ENCODE measurements around the gene TFF1. TPM values are rescaled to one million over a fixed set of nuclear protein-coding genes. Genes with fewer than 3 reads are reported as not detected.

TFF1 gene
- total RNA-seq, 2 experiments from 2014 or later, result not detected

DNA sequence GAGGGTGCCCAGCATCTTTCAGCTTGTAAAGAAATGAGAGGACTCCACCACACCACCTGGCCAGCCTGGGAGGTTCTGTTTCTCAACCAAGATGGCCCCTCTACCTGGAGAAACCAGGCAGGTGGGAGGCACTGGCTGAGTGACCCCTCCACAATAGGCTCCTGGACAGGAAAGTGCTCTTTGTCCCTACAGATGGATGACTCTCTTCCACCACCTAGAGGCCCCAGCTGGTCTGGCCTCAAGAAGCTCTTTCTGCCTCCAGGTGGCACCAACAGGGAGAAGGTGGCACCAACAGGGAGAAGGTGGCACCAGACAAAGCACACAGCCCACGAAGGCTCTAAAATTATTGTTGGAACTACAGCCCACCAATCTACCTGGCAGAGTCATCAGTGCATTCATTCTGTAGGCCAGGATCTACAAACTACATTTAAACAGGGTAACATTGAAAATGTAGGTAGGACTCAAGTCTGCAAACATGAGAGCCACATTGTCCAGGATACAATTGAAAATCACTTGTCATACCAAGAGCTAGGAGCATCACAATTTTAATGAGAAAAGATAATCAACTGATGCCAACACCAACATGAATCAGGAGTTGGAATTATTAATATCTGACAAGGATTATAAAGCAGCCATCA is 15.1 kb upstream of the TFF1 start:
- intact Hi-C loops (cut with micrococcal nuclease), result loop anchor here (1.0 to 10.0 kb wide), 3 partner anchors 69 to 234 kb away; no protein-coding TSS in a partner anchor
- Mint-ChIP-seq H3K9me3 (peaks cover 14% of the 10 kb centered on the region), H3K4me3 (no peak overlapping the region), H3K27ac (peak overlapping the region; percentile 2), H3K36me3 (peaks cover 48% of the 10 kb centered on the region), H3K4me1 (ENCODE audit: low read depth) (peaks cover 13% of the 10 kb centered on the region), H3K27me3 (no peaks in the 10 kb centered on the region)
- ChIA-PET POLR2A (interaction anchor here (0.9 kb wide), 1 partner anchor 12 kb away, joined by 4 read pairs; no protein-coding TSS in a partner anchor), CTCF (interaction anchor here (0.7 to 4.6 kb wide), 41 partner anchors 9 to 236 kb away, joined by 3 to 36 read pairs (median 6); partner anchors contain the start of genes RSPH1 and UBASH3A)
- DNase-seq, result peak; percentile 76

DNA sequence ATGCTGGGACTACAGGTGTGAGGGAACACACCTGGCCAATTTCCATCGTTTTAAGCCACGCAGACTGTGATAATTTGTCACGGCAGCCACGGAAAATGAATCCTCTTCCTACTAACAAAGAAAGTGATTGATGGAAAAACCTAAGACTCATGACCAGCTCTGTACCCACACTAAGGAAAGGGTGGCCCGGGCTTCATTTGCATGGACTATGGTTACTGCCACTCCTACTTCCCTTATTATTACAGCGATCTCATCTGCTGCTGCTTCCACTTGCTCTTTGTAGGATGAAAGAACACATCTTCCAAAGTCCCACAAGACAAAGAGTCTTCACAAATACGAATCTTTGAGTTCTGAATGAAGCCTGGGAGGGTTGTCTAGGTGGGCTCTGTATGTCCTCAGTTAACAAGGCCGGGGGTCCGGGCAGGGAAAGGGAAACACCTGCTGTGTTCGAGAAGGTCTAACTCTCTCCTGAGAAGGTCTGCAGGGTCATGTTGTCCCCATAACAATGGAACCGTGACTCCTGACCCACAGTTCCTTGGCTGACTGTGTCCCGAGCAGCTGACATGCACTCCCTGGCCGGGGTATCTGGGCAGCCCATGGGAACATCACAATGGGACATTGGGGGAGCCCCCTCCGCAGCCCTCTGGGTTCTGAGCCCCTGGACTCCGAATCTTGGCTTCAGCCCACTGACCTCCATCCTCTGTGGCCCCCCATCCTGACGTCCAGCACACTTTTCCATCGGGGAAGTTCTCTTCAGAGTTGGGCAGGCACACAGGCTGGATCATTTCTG is 13.3 kb upstream of the TFF1 start:
- ChIA-PET POLR2A (interaction anchor here (0.8 kb wide), 1 partner anchor 18 kb away, joined by 3 read pairs; no protein-coding TSS in a partner anchor), CTCF (interaction anchor here (0.9 to 4.6 kb wide), 6 partner anchors 12 to 68 kb away, joined by 4 to 29 read pairs (median 5); no protein-coding TSS in a partner anchor)
- Mint-ChIP-seq H3K27ac (no peak overlapping the region), H3K27me3 (no peaks in the 10 kb centered on the region), H3K9me3 (peaks cover 14% of the 10 kb centered on the region), H3K4me1 (ENCODE audit: low read depth) (peaks cover 15% of the 10 kb centered on the region), H3K4me3 (no peak overlapping the region), H3K36me3 (peaks cover 40% of the 10 kb centered on the region)
- DNase-seq, result no peak
- intact Hi-C loops (cut with micrococcal nuclease), result loop anchor here (5.0 to 10.0 kb wide), 2 partner anchors 75 to 232 kb away; no protein-coding TSS in a partner anchor

DNA sequence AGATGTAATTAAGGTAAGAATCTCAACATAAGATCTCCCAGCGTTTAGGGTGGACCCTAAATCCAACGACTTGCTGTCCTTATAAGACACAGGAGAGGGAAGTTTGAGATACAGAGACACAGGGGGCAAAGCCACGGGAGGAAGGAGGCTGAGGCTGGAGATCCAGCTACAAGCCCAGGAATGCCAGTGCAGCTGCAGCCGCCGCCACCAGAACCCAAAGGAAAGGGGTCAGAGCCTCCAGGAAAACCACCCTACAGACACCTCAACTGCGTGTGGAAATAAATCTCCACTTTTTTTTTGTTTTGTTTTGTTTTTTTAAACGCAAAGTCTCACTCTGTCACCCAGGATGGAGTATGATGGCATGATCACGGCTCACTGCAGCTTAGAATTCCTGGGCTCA is 12.1 kb upstream of the TFF1 start:
- Mint-ChIP-seq H3K4me3 (no peak overlapping the region), H3K4me1 (ENCODE audit: low read depth) (peaks cover 27% of the 10 kb centered on the region), H3K27me3 (no peaks in the 10 kb centered on the region), H3K9me3 (peaks cover 14% of the 10 kb centered on the region), H3K27ac (peak overlapping the region; percentile 46), H3K36me3 (peaks cover 40% of the 10 kb centered on the region)
- CTCF ChIA-PET, result interaction anchor here (0.9 to 1.9 kb wide), 7 partner anchors 11 to 233 kb away, joined by 3 to 6 read pairs (median 4); no protein-coding TSS in a partner anchor
- POLR2A ChIA-PET, result interaction anchor here (0.8 kb wide), 1 partner anchor 19 kb away, joined by 3 read pairs; no protein-coding TSS in a partner anchor
- intact Hi-C loops (cut with micrococcal nuclease), result no loop called here
- DNase-seq, result no peak

DNA sequence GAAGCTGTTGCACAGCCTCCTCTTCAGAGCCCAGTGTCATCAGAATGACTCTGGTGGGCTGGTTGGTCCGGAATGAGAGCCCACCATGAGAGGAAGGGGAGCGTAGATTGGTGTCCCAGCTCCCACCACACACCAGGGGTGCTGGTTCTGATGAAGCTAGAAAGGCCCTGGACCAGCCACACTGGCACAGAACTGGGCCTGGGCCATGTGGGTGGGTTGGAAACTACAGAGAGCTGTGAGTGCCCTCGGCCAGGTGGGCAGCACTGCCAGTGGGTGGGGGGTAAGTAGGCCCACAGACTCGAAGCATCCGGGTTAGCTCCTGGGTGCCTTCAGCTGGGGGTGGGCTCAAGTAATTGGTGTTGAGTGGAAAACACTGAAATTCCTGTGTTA is 11.6 kb upstream of the TFF1 start:
- Mint-ChIP-seq H3K4me1 (ENCODE audit: low read depth) (peaks cover 32% of the 10 kb centered on the region), H3K9me3 (peaks cover 14% of the 10 kb centered on the region), H3K4me3 (no peak overlapping the region), H3K36me3 (peaks cover 44% of the 10 kb centered on the region), H3K27me3 (no peaks in the 10 kb centered on the region), H3K27ac (no peak overlapping the region)
- ChIA-PET CTCF (interaction anchor here (1.1 to 1.9 kb wide), 5 partner anchors 17 to 232 kb away, joined by 3 to 6 read pairs (median 3); no protein-coding TSS in a partner anchor), POLR2A (no interaction called here)
- no peak for DNase-seq
- intact Hi-C loops (cut with micrococcal nuclease), result no loop called here

DNA sequence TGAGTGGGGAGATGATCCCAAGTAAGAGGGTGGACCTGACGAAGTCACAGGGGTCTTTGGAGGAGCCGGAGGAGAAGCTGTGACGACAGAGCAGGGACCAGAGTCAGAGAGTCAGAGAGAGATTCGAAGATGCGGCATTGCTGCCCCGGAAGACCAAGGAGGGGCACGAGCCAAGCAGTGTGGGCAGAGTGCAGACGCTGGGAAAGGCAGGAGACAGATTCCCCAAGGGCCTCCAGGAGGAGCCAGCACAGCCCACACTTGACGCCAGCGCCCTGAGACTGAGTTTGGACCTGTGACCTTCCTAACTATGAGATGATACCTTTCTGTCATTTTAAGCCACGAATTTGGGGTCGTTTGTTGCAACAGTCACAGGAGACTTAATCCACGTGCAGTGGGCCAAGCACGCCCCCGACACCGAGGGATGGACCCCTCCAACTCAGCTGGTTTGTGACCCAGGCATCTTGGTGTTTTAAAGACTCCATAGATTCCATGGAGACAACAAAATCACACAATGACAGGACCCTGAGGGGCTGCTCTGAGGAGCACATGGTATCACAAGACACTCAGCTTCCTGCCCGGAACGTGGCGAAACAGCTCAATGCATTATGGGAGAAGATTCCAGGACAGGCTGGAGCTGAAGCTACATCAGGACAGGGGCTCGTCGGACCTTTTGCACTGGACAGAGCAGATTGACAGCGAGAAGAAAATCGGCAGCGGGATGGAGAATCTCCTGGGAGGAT is 11.0 kb upstream of the TFF1 start:
- DNase-seq, result no peak
- ChIA-PET POLR2A (no interaction called here), CTCF (interaction anchor here (1.4 to 1.9 kb wide), 4 partner anchors 17 to 231 kb away, joined by 3 to 6 read pairs (median 4); no protein-coding TSS in a partner anchor)
- Mint-ChIP-seq H3K4me3 (no peak overlapping the region), H3K27ac (no peak overlapping the region), H3K27me3 (no peaks in the 10 kb centered on the region), H3K4me1 (ENCODE audit: low read depth) (peaks cover 35% of the 10 kb centered on the region), H3K36me3 (peaks cover 44% of the 10 kb centered on the region), H3K9me3 (peaks cover 10% of the 10 kb centered on the region)
- intact Hi-C loops (cut with micrococcal nuclease), result no loop called here

DNA sequence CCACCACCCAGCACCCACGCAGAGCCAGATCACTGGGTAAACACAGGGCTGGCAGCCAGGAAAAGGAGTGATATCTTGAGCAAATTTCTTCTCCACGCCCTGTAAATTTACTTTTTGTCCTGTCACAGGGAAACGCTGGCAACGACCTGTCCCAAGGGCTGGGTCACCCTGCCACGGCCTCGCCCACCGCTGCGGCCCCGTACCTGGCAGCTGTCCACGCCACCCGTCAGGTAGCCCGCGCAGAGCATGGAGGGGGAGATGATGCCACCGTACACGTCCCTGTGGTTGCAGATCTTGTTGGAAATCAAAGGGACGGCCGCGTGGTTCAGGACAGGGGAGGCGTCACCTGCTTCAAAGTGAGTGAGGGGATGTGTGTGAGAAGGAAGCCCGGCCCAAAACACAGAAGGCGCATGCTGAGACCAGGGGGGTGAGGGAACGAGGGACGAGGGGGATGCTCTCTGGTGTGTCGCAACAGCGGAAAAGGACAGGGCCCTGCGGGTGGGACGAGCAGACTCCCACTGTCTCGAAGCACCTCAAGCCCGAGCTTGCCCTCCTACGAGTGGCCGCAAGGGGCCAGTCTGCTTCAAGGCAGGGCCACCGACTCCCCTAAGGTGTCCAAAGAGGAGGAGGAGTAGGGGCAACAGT is 10.1 kb upstream of the TFF1 start:
- ChIA-PET CTCF (no interaction called here), POLR2A (no interaction called here)
- H3K4me1 Mint-ChIP-seq (ENCODE audit: low read depth), result peaks cover 31% of the 10 kb centered on the region
- no peak for DNase-seq
- peaks cover under 1% of the 10 kb centered on the region for H3K9me3 Mint-ChIP-seq
- H3K4me3 Mint-ChIP-seq, result no peak overlapping the region
- no peaks in the 10 kb centered on the region for H3K27me3 Mint-ChIP-seq
- intact Hi-C loops (cut with micrococcal nuclease), result no loop called here
- peaks cover 42% of the 10 kb centered on the region for H3K36me3 Mint-ChIP-seq
- H3K27ac Mint-ChIP-seq, result peak overlapping the region; percentile 95

DNA sequence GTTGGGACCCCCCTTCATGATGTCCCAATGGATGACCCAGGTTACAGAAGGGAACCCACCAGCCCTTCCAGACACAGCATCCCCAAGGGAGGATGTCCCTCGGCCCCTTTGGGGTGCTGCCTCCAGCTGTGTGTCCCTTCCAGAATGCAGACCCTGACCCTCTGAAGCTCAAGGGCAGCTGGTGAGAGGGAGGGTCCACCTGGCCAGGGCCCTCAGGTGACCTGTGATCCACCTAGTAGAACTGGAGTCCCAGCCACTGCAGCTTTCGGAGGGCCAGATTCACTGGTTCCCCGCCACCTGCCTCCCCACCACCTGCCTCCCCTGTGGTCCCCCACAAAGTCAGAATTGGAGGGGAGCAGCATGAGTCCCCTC is 9.6 kb upstream of the TFF1 start:
- CTCF ChIA-PET, result no interaction called here
- no peak for DNase-seq
- H3K4me3 Mint-ChIP-seq, result no peak overlapping the region
- intact Hi-C loops (cut with micrococcal nuclease), result loop anchor here (2.0 kb wide), 1 partner anchor 49 kb away; no protein-coding TSS in a partner anchor
- POLR2A ChIA-PET, result interaction anchor here (1.0 to 2.2 kb wide), 3 partner anchors 17 to 36 kb away, joined by 4 to 8 read pairs (median 6); partner anchors contain the start of gene UBASH3A
- H3K9me3 Mint-ChIP-seq, result no peaks in the 10 kb centered on the region
- H3K27ac Mint-ChIP-seq, result peak overlapping the region; percentile 95
- H3K27me3 Mint-ChIP-seq, result no peaks in the 10 kb centered on the region
- peaks cover 31% of the 10 kb centered on the region for H3K4me1 Mint-ChIP-seq (ENCODE audit: low read depth)
- H3K36me3 Mint-ChIP-seq, result peaks cover 40% of the 10 kb centered on the region

DNA sequence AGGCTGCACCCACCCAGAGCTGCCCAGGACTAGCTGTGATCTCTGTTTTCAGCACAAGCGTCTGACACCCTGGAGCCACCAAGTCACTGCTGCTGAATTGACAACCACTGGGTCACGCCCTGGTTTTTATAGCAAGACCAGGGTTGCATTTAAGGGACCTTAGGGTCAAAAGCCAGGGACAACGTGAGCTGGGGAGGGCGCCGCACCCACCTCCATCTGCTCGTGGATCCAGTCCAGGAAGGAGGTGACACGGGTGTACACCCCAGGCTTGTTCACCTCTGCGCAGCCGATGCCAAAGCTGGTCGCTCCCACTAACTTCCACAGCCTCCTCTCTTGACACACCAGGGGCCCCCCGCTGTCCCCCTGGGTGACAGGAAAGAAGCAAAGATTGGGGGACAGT is 9.2 kb upstream of the TFF1 start:
- no peaks in the 10 kb centered on the region for H3K9me3 Mint-ChIP-seq
- H3K36me3 Mint-ChIP-seq, result peaks cover 38% of the 10 kb centered on the region
- no peaks in the 10 kb centered on the region for H3K27me3 Mint-ChIP-seq
- intact Hi-C loops (cut with micrococcal nuclease), result loop anchor here (2.0 kb wide), 1 partner anchor 49 kb away; no protein-coding TSS in a partner anchor
- CTCF ChIA-PET, result interaction anchor here (0.9 to 1.2 kb wide), 2 partner anchors 36 to 65 kb away, joined by 3 read pairs; no protein-coding TSS in a partner anchor
- H3K4me1 Mint-ChIP-seq (ENCODE audit: low read depth), result peaks cover 33% of the 10 kb centered on the region
- peak overlapping the region; percentile 35 for H3K4me3 Mint-ChIP-seq
- peak overlapping the region; percentile 95 for H3K27ac Mint-ChIP-seq
- POLR2A ChIA-PET, result interaction anchor here (0.6 to 2.6 kb wide), 5 partner anchors 18 to 1001 kb away, joined by 3 to 9 read pairs (median 6); partner anchors contain the start of gene UBASH3A
- DNase-seq, result no peak

DNA sequence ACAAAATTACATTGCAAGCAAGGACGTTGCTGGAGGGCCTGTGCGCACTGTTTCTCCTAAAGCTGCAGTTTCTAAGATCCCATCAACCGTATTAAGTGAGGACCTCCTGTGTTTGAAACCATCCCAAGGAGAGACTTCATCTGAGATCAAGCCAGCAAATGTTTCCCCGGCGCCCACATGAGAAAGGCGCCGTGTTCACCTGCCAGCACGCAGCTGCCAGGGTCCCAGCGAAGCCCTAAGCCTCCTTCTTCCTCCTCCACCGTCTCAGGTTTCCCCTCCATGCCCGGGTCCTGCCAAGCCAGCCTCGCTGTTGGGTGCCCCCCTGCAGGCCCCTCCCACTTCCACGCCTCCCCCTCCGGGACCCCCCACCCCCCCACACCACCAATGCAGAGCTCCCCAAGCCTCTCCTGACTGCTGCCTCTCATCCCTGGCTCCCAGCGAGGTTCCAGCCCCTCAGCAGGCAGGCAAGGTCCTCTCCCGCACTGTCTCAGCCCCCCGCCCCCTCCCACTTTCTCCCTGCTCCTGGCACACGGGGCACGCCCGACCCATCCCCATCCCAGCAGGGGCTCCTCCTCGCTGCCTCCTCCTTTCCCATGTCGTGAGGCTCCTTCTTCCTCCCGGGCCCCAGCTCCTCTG is 8.6 kb upstream of the TFF1 start:
- no peaks in the 10 kb centered on the region for H3K9me3 Mint-ChIP-seq

DNA sequence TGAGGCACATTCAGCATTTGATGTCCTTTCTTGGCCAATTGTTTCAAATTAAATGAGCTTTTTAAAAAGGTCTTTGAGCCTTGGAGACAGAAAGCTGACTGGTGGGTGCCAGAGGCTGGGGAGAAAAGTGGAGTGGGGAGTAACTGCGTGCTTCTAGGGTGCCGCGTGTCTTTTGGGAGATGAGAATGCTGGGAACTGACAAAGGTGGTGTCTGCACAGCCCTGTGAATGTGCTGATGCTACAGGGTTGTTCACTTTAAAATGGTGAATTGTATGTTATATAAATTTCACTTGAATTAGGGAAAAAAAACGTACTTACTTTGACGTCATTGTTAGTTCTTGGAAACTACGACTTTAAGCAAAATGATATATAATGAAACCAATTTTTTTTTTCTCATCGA is 8.1 kb upstream of the TFF1 start:
- Mint-ChIP-seq H3K27ac (peak overlapping the region; percentile 95), H3K9me3 (no peaks in the 10 kb centered on the region), H3K4me3 (peak overlapping the region; percentile 63), H3K4me1 (ENCODE audit: low read depth) (peaks cover 29% of the 10 kb centered on the region), H3K36me3 (peaks cover 38% of the 10 kb centered on the region), H3K27me3 (no peaks in the 10 kb centered on the region)
- POLR2A ChIA-PET, result interaction anchor here (0.6 to 2.6 kb wide), 9 partner anchors 16 to 137 kb away, joined by 3 to 9 read pairs (median 6); partner anchors contain the start of gene UBASH3A
- intact Hi-C loops (cut with micrococcal nuclease), result loop anchor here (1.0 to 2.0 kb wide), 2 partner anchors 35 to 50 kb away; no protein-coding TSS in a partner anchor
- CTCF ChIA-PET, result interaction anchor here (0.9 to 1.6 kb wide), 4 partner anchors 13 to 64 kb away, joined by 3 to 6 read pairs (median 4); no protein-coding TSS in a partner anchor
- DNase-seq, result peak; percentile 42

More for the DNA sequence above, 8.6 kb upstream of the TFF1 start:
- DNase-seq, result peak; percentile 51
- ChIA-PET CTCF (interaction anchor here (0.9 to 1.6 kb wide), 4 partner anchors 14 to 64 kb away, joined by 3 to 6 read pairs (median 4); no protein-coding TSS in a partner anchor), POLR2A (interaction anchor here (0.6 to 2.6 kb wide), 8 partner anchors 16 to 1000 kb away, joined by 3 to 9 read pairs (median 5); partner anchors contain the start of gene UBASH3A)
- Mint-ChIP-seq H3K4me3 (peak overlapping the region; percentile 63), H3K27ac (peak overlapping the region; percentile 95), H3K4me1 (ENCODE audit: low read depth) (peaks cover 33% of the 10 kb centered on the region), H3K36me3 (peaks cover 38% of the 10 kb centered on the region), H3K27me3 (no peaks in the 10 kb centered on the region)
- intact Hi-C loops (cut with micrococcal nuclease), result loop anchor here (1.0 to 2.0 kb wide), 2 partner anchors 36 to 50 kb away; no protein-coding TSS in a partner anchor

All from activated CD4-positive, alpha-beta memory T cell treated with anti-CD3 and anti-CD28 coated beads for 36 hours (primary cell).